CD4-positive, CD25-positive, alpha-beta regulatory T cell (primary cell): ENCODE results near the gene ZNF692. TPM values are rescaled to one million over a fixed set of nuclear protein-coding genes. Genes with fewer than 3 reads are reported as not detected.

Experiments used
- ATAC-seq, 2 donors: fragments of 150-1000 bp; cut with Tn5 transposase; one replicate each; pipeline ENCODE4 v1.10.0; 2021; ENCODE audit warnings: low read depth in 2 of 2, moderate number of reproducible peaks in 2 of 2, moderate library complexity in 1 of 2
- DNase-seq, 3 donors: peaks; one replicate each; pipeline versions ENCODE4 v3.0.0 to v3.0.0-alpha.2; 2012 to 2022; ENCODE audit warnings: mixed read lengths in 1 of 3
- H3K27ac ChIP-seq: one replicate; pipeline ENCODE4 v1.7.0; 2013; ENCODE audit warnings: mild to moderate bottlenecking, low read length; ENCODE audit not compliant: insufficient read depth, poor library complexity, severe bottlenecking
- H3K27me3 ChIP-seq: one replicate; pipeline ENCODE4 v1.7.0; 2013; ENCODE audit warnings: low read length; ENCODE audit not compliant: control insufficient read depth, insufficient read depth
- H3K36me3 ChIP-seq: one replicate; pipeline ENCODE4 v1.7.0; 2013; ENCODE audit warnings: mild to moderate bottlenecking, low read length, moderate library complexity; ENCODE audit not compliant: control insufficient read depth, insufficient read depth
- H3K4me1 ChIP-seq: 2 replicates; pipeline ENCODE4 v1.7.0; 2013; ENCODE audit warnings: mild to moderate bottlenecking, low read length; ENCODE audit not compliant: insufficient read depth, control insufficient read depth, poor library complexity, severe bottlenecking
- H3K4me3 ChIP-seq: one replicate; pipeline ENCODE4 v1.7.0; 2013; ENCODE audit warnings: low read depth, mild to moderate bottlenecking, low read length, moderate library complexity
- H3K9me3 ChIP-seq, 2 experiments: 1 replicate in 1 of 2; 2 replicates in 1 of 2; pipeline ENCODE4 v1.7.0; 2013; ENCODE audit warnings: low read length in 2 of 2, mild to moderate bottlenecking in 1 of 2, moderate library complexity in 1 of 2; ENCODE audit not compliant: control insufficient read depth in 2 of 2
- H3K27ac Mint-ChIP-seq, 3 donors: one replicate each; pipeline ENCODE4 v1.8.0; 2020 to 2022; ENCODE audit warnings: mild to moderate bottlenecking in 3 of 3, mixed read lengths in 3 of 3, moderate library complexity in 2 of 3
- H3K27me3 Mint-ChIP-seq: one replicate; pipeline ENCODE4 v1.8.0; 2022; ENCODE audit warnings: mild to moderate bottlenecking, mixed read lengths
- H3K36me3 Mint-ChIP-seq: one replicate; pipeline ENCODE4 v1.8.0; 2020; ENCODE audit warnings: mixed read lengths
- H3K4me1 Mint-ChIP-seq, 4 donors: one replicate each; pipeline ENCODE4 v1.8.0; 2020 to 2022; ENCODE audit warnings: mixed read lengths in 4 of 4, mild to moderate bottlenecking in 1 of 4
- H3K4me3 Mint-ChIP-seq, 4 donors: one replicate each; pipeline ENCODE4 v1.8.0; 2020 to 2022; ENCODE audit warnings: mild to moderate bottlenecking in 4 of 4, mixed read lengths in 4 of 4, moderate library complexity in 3 of 4
- H3K9me3 Mint-ChIP-seq, 7 donors: one replicate each; pipeline ENCODE4 v1.8.0; 2020 to 2022; ENCODE audit warnings: mixed read lengths in 7 of 7, mild to moderate bottlenecking in 3 of 7, moderate library complexity in 2 of 7
- polyA plus RNA-seq, 4 donors: library from polyadenylated mRNA; unstranded; fragments of 300-500 nt; fragmentation: Illumina TruSeq; gene quantifications; one replicate each; pipeline ENCODE4 v1.2.3, GENCODE V29; 2021
- total RNA-seq: library from RNA; stranded (reverse); gene quantifications from one replicate; pipeline ENCODE4 v1.2.3, GENCODE V29; 2022

The ZNF692 gene
- 50.6 TPM for total RNA-seq
- 1 to 10 TPM; 6.0 to 9.8 (median 7.2) TPM for polyA plus RNA-seq

- peak; percentile 85 to 93 for ATAC-seq
- H3K4me1 Mint-ChIP-seq, result peaks cover 15 to 80% (median 42%) of the 10 kb centered on the region in 4 donors
- DNase-seq, result peak; percentile 93 to 99 (median 97)
- Histone ChIP-seq H3K4me1 (peaks cover 39% of the 10 kb centered on the region), H3K27ac (peak within 1 kb of the TSS; percentile 78), H3K36me3 (peaks cover under 1% of the 10 kb centered on the region), H3K27me3 (no peaks in the 10 kb centered on the region), H3K9me3 (no peaks in the 10 kb centered on the region), H3K4me3 (peak within 1 kb of the TSS; percentile 83)
- no peaks in the 10 kb centered on the region for H3K9me3 Mint-ChIP-seq
- H3K27me3 Mint-ChIP-seq, result no peaks in the 10 kb centered on the region
- peaks cover 11% of the 10 kb centered on the region for H3K36me3 Mint-ChIP-seq
- H3K27ac Mint-ChIP-seq, result peak within 1 kb of the TSS; percentile 93 to 99 (median 97)
- peak within 1 kb of the TSS; percentile 89 to 98 (median 94) for H3K4me3 Mint-ChIP-seq
Measured at GRCh38 chr1:248858891-248859889, at the start of gene ZNF692. TSS of gene ZNF692 (minus strand) at chr1:248859085. CDS start at chr1:248858309, 776 bp downstream.

- ATAC-seq (no peak), DNase-seq (no peak)
- no peaks in the 10 kb centered on the region for H3K9me3 Mint-ChIP-seq
- no peaks in the 10 kb centered on the region for H3K27me3 Mint-ChIP-seq
- Histone ChIP-seq H3K36me3 (no peaks in the 10 kb centered on the region), H3K27ac (peak overlapping the region; percentile 86), H3K9me3 (no peaks in the 10 kb centered on the region), H3K4me3 (peak overlapping the region; percentile 79), H3K27me3 (peaks cover 4% of the 10 kb centered on the region), H3K4me1 (peaks cover 14% of the 10 kb centered on the region)
- peaks cover 13 to 42% (median 27%) of the 10 kb centered on the region in 4 donors for H3K4me1 Mint-ChIP-seq
- H3K4me3 Mint-ChIP-seq, result peak overlapping the region; percentile 83 to 99 (median 98)
- H3K27ac Mint-ChIP-seq, result peak overlapping the region; percentile 92 to 98 (median 98)
- H3K36me3 Mint-ChIP-seq, result peaks cover 14% of the 10 kb centered on the region
Measured at GRCh38 chr1:248906753-248907661, 48.1 kb upstream of the ZNF692 start.

DNA sequence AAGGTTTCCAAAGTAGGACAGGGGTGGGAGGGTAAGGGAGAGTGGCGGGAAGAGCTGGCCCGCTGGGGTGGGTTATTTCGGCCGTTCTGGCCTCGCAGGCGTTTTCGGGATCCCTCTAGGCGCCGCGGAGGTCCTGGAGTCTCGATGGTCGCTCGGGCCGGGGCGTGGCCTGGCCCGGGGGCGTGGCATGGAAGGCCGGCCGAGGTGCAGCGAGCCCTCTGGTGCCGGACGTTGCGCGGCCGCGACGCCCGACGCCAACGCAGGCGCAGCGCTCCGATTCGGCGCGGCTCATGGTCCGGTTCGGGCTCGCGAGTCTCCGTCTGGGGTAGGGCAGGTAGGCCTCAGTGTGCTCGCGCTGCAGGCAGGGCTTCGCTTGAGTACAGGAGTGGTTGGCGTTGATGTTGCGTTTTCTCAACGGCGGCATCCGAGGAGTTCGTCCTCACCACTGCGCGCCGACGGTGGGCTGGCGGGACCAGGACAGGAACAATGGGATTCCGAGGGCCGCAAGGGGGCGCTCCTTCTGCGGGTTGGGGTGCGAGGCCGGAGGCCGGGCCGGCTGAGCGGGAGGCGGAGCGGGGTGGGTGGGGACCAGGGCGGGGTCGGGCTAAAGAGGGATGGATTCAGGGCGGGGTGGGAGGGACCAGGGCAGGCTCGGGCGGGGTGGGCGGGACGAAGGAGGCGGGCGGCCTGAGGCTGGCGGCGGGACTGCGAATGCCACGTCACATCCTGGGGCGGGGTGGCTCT lies 47.3 kb upstream of the ZNF692 start, which contains the start of gene PGBD2:
Gene PGBD2, plus strand, starts transcription at position 227 of the 744 bp plus-strand sequence. CDS start 7,628 bp downstream, outside the sequence.
- Mint-ChIP-seq H3K27me3 (peaks cover 5% of the 10 kb centered on the region), H3K4me3 (peak within 1 kb of the TSS; percentile 83 to 99 (median 98)), H3K36me3 (peaks cover 14% of the 10 kb centered on the region), H3K4me1 (peaks cover 13 to 42% (median 26%) of the 10 kb centered on the region in 4 donors), H3K9me3 (no peaks in the 10 kb centered on the region), H3K27ac (peak within 1 kb of the TSS; percentile 92 to 98 (median 98))
- Histone ChIP-seq H3K4me1 (peaks cover 14% of the 10 kb centered on the region), H3K4me3 (peak within 1 kb of the TSS; percentile 79), H3K27ac (peak within 1 kb of the TSS; percentile 86), H3K36me3 (no peaks in the 10 kb centered on the region), H3K9me3 (no peaks in the 10 kb centered on the region), H3K27me3 (peaks cover 4% of the 10 kb centered on the region)
- ATAC-seq (peak; percentile 82 to 84), DNase-seq (peak; percentile 88 to 93 (median 90))

GRCh38 chr1:248905662-248906008 lies 46.8 kb upstream of the ZNF692 start:
- ATAC-seq (no peak), DNase-seq (no peak)
- H3K27ac ChIP-seq, result peak overlapping the region; percentile 84
- peak overlapping the region; percentile 83 to 99 (median 98) for H3K4me3 Mint-ChIP-seq
- H3K4me1 ChIP-seq, result peaks cover 14% of the 10 kb centered on the region
- H3K9me3 ChIP-seq, result no peaks in the 10 kb centered on the region
- peaks cover 7% of the 10 kb centered on the region for H3K27me3 ChIP-seq
- H3K36me3 Mint-ChIP-seq, result peaks cover 12% of the 10 kb centered on the region
- H3K27me3 Mint-ChIP-seq, result peaks cover 10% of the 10 kb centered on the region
- peaks cover 13 to 42% (median 26%) of the 10 kb centered on the region in 4 donors for H3K4me1 Mint-ChIP-seq
- no peaks in the 10 kb centered on the region for H3K36me3 ChIP-seq
- H3K9me3 Mint-ChIP-seq, result no peaks in the 10 kb centered on the region
- peak overlapping the region; percentile 92 to 94 (median 92) for H3K27ac Mint-ChIP-seq
- H3K4me3 ChIP-seq, result peak overlapping the region; percentile 76

- Mint-ChIP-seq H3K36me3 (peaks cover 8% of the 10 kb centered on the region), H3K4me1 (peaks cover 13 to 38% (median 26%) of the 10 kb centered on the region in 4 donors), H3K4me3 (peak overlapping the region in 3 of 4 donors; percentile 52 to 98 (median 83)), H3K27me3 (peaks cover 20% of the 10 kb centered on the region), H3K9me3 (no peaks in the 10 kb centered on the region), H3K27ac (peak overlapping the region in 1 of 3 donors; percentile 79)
- H3K9me3 ChIP-seq, result no peaks in the 10 kb centered on the region
- H3K27ac ChIP-seq, result no peak overlapping the region
- DNase-seq (no peak), ATAC-seq (no peak)
- peaks cover 13% of the 10 kb centered on the region for H3K27me3 ChIP-seq
- H3K4me3 ChIP-seq, result no peak overlapping the region
- H3K4me1 ChIP-seq, result peaks cover 14% of the 10 kb centered on the region
- no peaks in the 10 kb centered on the region for H3K36me3 ChIP-seq
Measured at GRCh38 chr1:248904437-248905216, 45.7 kb upstream of the ZNF692 start.

DNA sequence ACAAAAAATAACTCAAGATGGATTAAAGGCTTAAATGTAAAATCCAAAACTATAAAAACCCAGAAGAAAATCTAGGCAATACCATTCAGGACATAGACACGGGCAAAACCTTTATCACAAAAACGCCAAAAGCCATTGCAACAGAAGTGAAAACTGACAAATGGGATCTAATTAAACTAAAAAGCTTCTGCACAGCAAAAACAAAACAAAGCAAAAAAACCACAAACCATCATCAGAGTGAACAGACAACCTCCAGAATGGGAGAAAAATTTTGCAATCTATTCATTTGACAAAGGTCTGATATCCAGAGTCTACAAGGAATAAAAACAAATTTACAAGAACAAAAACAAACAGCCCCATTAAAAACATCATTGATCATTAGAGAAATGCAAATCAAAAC lies 42.7 kb upstream of the ZNF692 start:
- ATAC-seq (no peak), DNase-seq (no peak)
- peaks cover 0 to 4% (median 0%) of the 10 kb centered on the region in 7 donors for H3K9me3 Mint-ChIP-seq
- H3K27ac Mint-ChIP-seq, result no peak overlapping the region
- H3K4me3 Mint-ChIP-seq, result peak overlapping the region in 1 of 4 donors; percentile 17
- H3K27ac ChIP-seq, result no peak overlapping the region
- no peaks in the 10 kb centered on the region for H3K9me3 ChIP-seq
- H3K4me3 ChIP-seq, result no peak overlapping the region
- peaks cover 6% of the 10 kb centered on the region for H3K4me1 ChIP-seq
- peaks cover under 1 to 13% (median 6%) of the 10 kb centered on the region in 4 donors for H3K4me1 Mint-ChIP-seq
- no peaks in the 10 kb centered on the region for H3K36me3 Mint-ChIP-seq
- no peaks in the 10 kb centered on the region for H3K36me3 ChIP-seq
- peaks cover 20% of the 10 kb centered on the region for H3K27me3 ChIP-seq
- H3K27me3 Mint-ChIP-seq, result peaks cover 39% of the 10 kb centered on the region
